GM20431 (cell line): Measurements from ENCODE around the gene FBXO24.

Source experiments
- in situ Hi-C: fragments of 300-500 bp; cut with MseI, MboI; formaldehyde crosslinking; loops from one replicate; pipeline ENCODE4 v1.15.0; 2020; ENCODE audit warnings: low sequenced_read_pairs; ENCODE audit not compliant: unreplicated experiment

Gene FBXO24

DNA sequence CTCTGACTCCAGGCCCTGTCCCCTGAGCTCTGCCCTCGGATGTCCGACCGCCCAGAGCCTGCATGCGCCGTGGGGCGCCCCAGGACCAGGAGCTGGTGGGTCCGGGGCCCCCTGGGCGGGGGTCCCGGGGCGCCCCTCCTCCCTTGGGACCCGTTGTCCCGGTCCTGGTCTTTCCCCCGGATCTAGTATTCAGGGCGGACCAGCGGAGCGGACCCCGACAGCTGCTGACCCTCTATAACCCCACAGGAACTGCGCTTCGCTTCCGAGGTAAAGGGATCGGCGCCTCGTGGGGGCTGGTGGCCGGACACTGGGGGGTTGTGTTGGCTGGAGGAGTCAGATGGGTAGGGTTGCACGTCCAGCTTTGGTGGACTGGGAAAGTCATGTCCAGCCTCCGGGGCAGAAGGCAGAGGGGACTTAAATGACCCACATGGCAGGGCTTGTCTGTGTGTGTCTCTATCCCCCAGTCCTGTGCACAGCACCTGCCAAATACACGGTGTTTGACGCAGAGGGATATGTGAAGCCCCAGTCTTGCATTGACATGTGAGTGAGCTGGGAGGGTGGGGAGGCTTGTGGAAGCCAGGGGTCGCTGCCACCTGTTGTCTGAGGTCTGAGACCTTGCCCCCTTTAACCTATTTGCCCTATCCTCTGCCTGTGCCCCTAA, 26.7 kb downstream of the FBXO24 start:
- in situ Hi-C loops = no loop called here

GRCh38 chr7:100613412-100614175, 27.5 kb downstream of the FBXO24 start:
- in situ Hi-C loops = no loop called here

GRCh38 chr7:100614308-100614861, 28.3 kb downstream of the FBXO24 start:
- in situ Hi-C loops = no loop called here

DNA sequence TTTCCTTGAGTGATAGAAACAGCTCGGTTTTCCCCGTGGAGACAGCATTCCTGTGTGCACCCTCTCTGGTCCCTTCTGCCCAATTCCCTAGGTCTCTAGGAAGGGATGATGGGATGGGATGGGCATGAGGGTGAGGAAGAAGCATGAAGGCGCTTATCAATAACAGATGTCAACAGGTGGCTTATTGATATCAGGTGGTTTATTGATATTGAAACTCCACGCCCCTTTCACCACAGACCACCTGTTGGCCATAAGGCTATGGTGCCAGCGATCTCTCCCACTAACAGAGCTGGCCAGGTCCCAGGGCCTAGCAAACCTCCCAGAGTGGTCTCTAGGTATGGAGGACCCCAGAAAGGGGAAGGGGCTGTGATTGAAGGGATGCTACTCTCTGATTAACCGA, 34.1 kb downstream of the FBXO24 start:
- in situ Hi-C loops = no loop called here

DNA sequence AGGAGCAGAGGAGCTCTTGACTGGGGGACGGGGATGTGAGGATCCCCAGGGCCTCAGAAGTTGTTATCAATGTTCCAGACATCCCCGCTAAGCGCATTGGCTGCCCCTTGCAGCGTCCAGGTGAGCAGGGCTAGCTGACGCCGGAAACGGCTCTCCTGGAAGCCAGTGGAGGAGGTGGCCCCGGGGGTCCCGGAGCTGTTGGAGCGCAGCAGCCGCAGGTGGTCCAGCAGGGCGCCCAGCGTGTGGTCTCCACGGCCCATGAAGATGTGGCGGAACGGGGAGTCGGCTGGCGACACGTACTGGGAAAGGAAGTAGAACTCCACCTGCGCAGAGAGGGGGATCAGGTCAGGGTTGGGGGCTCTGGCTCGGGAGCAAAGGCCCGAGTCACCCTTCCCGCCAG, 34.7 kb downstream of the FBXO24 start:
- in situ Hi-C loops = no loop called here

GRCh38 chr7:100621554-100621953, 35.4 kb downstream of the FBXO24 start:
- in situ Hi-C loops = no loop called here

- in situ Hi-C loops = no loop called here
Observed at GRCh38 chr7:100623951-100624824, 38.1 kb downstream of the FBXO24 start.

DNA sequence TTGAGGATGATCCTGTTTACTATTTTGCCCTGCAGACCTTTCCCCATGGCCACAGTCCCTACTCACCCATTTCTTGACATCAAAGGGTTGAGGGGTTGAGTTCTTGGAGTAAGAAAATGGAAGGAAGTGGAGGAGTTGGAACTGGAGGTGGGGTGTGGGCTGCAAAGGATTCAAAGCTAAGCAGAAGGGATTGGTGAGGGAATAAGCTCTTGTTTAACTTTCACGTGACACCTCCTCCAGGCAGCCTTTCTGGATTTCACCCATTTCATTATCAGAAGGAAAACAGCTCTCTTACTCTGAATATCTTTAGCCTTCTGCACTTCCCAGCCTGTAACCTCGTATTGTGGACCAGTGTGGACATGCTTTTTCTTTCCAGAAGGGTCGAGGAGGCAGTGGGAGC, 39.9 kb downstream of the FBXO24 start:
- in situ Hi-C loops = no loop called here

GRCh38 chr7:100626530-100627237, 40.6 kb downstream of the FBXO24 start:
- in situ Hi-C loops = no loop called here

GRCh38 chr7:100627238-100627549, 41.1 kb downstream of the FBXO24 start:
- in situ Hi-C loops = no loop called here

- in situ Hi-C loops = no loop called here
Observed at GRCh38 chr7:100629117-100629716, 43.1 kb downstream of the FBXO24 start.

GRCh38 chr7:100630066-100630465, 43.9 kb downstream of the FBXO24 start:
- in situ Hi-C loops = no loop called here

DNA sequence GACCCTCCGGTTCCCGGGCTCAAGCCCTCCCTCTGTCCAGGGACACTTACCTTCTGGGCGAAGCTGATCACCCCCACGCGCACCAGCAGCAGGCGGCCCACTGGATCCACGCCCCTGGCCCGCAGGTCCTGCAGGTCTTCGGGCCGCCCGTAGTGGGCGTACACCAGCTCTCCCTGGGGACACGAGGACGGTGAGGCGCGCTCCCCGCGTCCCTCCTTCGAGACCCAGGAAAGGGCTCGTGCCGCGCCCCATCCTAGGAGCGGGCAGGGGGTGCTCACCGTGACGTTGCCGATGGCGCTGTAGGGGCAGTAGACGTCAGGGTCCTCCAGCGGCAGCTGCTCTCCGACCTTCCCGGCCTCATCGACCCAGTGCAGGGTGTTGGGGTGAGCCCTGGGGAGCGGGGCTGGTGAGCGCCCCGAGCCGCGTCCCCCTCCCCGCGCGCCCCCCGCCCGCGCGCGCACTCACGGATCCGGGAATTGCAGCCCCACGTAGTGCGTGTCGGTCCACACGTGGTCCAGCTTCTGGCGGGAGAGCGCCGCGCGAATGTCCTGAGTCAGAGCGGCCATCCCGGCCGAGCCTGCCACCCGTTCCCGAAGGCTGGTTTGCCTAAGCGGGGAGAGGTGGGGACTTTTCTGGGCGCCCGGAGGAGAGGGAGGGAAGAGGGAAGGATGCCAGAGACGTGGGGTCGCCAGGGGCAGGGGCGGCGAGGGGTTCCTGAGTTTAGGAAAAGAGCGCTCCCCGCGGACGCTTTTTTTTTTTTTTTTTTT, 47.0 kb downstream of the FBXO24 start:
- in situ Hi-C loops = no loop called here

- in situ Hi-C loops = no loop called here
Observed at GRCh38 chr7:100639995-100640516, 53.9 kb downstream of the FBXO24 start.

GRCh38 chr7:100640517-100641440, 54.7 kb downstream of the FBXO24 start:
- in situ Hi-C loops = no loop called here

- in situ Hi-C loops = no loop called here
Observed at GRCh38 chr7:100641463-100641859, 55.3 kb downstream of the FBXO24 start, which contains the start of gene TFR2. TFR2 (minus strand) TSS chr7:100641552; CDS start chr7:100641509, 43 bp downstream.

DNA sequence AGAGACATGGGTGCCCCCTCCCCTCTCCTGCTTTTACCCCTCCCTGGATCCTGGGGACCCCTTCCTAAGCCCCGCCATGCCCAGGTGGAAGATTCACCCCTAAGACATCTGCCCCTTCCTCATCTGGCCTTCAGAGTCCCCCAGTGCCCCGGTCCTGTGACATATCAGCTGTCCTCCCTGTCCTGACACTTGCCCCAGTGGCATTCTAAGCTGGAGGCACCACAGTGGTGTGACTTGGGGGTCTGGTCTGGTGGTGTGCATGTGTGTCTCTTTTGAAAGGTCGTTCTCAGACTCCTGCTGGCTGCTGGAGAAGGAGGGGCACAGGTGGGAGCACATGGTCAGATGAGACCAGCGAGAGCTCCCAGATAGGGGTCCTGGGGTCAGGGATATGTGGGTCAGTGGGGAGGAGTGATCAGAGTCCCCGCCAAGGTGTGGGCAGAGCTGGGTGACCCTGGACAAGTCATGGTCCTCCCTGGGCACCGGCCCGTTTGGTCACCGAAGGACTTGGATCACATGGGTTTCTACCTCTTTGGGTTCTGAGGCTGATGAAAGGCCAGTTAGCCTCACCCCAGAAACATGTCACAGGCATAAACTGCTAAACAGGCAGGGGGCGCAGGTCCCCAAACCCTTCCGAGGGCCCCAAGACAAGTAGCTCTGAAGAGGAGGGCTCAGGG, 55.9 kb downstream of the FBXO24 start:
- in situ Hi-C loops = no loop called here
